GM12801 (cell line): ENCODE data around the gene HMCES.

Source experiments
- TF ChIP-seq, protein P1 (sequence below): IDR thresholded peaks from one replicate; pipeline ENCODE4 v1.5.1; 2011; ENCODE audit warnings: control low read depth; ENCODE audit not compliant: insufficient read length; ENCODE audit errors: extremely low read depth

The HMCES gene

DNA sequence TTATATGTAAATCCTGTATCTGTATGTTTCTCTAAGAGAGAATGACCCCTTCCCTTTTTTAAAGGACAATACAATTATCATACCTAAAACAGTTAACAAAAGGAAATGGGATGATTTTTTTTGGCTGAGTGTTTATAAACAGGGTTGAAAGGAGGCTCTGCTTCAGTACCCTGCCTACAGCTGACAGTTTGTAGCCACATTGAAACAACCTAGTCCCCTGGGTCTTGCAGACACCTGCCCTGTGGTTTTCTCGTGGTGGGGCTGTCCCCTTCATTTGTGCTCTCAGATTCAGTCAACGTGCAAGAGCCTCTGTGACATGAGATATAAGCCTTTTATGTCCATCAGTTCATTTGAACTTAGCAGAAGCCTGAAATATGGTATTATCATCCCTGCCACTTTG lies 2.3 kb upstream of the HMCES start:
- TF ChIP-seq, protein P1, sequence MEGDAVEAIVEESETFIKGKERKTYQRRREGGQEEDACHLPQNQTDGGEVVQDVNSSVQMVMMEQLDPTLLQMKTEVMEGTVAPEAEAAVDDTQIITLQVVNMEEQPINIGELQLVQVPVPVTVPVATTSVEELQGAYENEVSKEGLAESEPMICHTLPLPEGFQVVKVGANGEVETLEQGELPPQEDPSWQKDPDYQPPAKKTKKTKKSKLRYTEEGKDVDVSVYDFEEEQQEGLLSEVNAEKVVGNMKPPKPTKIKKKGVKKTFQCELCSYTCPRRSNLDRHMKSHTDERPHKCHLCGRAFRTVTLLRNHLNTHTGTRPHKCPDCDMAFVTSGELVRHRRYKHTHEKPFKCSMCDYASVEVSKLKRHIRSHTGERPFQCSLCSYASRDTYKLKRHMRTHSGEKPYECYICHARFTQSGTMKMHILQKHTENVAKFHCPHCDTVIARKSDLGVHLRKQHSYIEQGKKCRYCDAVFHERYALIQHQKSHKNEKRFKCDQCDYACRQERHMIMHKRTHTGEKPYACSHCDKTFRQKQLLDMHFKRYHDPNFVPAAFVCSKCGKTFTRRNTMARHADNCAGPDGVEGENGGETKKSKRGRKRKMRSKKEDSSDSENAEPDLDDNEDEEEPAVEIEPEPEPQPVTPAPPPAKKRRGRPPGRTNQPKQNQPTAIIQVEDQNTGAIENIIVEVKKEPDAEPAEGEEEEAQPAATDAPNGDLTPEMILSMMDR = no peak

DNA sequence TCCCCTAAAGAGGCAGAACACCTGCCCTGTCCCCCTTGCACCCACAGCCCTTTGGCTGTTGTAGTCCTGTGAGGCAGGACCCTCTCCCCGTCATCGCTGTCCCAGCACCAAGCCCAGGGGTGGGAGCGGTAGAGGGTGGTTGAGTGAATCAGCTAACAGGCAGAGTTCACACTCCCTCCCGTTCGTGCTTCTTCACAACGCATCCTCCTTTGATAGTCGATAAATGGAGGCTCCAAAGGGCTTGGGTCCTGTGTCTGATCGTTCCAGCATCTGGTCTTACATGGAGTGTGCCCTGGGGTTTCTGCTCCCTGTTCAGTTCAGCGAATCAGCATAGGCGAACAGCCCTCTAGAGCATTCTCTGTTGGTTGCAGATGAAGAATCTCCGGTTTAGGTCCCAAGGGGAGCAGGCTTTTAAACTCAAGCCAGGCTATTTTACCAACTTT lies 820 bp upstream of the HMCES start:
- TF ChIP-seq, protein P1 = no peak

DNA sequence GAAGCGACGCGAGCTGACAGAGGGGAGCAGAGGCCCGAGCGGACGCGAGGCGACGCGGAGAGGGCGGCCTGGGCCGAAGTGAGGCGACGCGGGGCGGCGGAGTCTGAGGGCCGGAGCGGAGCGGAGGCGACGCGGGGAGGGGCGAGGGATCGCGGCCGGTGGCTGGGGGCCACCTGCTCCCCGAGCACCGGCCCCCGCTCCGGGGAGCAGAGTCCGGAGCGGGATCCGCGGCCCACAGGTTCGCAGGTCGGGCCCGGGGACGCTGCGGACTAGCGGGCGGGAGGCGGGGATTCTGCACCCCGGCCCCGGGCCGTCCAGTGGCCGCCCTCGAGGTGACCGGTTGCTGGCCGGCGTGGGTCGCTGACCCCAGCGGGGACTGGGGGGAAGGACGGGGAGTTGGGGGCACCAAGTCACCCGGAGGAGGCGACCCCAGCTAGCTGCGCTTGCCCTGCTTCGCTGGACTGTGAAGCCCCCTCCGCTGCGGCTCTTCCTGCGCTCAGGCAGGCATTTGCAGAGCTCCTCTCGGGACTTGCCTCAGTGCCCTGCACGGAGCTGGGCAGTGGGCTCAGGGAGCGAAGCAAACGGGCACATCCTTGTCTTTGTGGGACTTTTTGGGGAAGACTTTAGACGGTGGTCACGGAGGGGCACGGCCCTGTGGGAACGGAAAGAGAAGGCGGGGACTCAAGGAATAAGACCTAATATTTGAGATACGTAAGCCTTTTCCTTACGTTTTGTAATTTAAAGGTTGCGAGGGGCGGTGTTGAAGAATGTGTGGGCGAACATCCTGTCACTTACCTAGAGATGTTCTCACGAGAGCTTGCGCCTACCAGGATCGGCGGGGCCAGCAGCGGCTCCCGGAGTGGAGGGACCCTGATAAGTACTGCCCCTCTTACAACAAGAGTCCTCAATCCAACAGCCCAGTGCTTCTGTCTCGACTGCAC lies 566 bp downstream of the HMCES start:
- TF ChIP-seq, protein P1 = no peak

DNA sequence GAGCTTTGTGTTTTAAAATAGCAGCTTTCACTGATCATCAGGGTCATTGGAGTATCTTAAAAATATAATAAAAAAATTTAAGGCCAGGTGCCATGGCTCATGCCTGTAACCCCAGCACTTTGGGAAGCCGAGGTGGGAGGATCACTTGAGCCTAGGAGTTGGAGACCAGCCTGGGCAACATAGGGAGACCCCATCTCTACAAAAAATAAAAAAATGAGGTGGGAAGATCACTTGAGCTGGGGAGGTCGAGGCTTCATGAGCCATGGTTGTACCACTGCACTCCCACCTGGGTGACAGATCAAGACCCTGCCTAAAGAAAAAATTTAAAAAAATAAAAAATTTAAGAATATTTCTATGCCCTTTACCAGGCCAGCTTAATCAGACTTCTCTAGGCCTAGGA lies 1.5 kb downstream of the HMCES start:
- TF ChIP-seq, protein P1 = no peak

DNA sequence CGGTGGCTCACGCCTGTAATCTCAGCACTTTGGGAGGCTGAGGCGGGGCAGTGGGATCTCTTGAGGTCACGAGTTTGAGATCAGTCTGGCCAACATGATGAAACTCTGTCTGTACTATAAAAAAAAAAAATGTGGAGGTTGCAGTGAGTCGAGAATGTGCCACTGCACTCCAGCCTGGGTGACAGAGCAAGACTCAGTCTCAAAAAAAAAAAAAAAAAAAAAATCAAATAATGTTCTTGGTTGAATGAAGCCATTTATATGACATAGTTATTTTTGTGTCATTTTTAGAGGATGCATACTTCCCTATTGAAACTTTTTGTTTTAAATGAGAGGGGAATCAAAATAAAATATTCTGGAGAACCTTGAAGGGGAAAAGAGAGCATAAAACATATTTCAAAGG lies 3.1 kb downstream of the HMCES start:
- TF ChIP-seq, protein P1 = no peak

DNA sequence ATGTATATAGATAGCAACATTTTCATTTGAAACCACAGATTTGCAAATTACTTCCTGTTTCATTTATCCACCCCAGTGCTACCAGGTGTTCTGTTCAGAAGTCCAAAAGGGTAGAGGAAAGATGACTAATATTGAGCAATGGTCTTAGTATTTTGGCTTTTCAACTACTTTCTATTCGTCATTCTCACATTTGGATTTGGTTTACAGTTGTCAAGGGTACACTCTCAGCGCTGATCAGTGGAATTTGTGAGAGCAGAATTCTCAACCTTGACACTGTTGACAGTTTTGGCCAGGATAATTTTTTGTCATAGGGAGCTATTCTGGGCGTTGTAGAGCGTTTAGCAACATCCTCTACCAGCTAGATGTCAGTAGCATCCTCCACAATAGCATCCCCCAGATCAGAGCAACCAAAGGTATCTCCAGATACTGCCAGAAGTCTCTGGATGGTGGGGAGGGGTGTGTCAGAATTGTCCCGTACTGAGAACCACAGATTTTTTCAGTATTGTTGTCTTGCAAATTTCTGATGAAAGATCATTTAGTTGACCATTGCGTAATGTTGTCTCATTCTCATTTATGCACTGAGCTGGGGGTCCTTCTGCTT lies 4.2 kb downstream of the HMCES start:
- TF ChIP-seq, protein P1 = no peak

DNA sequence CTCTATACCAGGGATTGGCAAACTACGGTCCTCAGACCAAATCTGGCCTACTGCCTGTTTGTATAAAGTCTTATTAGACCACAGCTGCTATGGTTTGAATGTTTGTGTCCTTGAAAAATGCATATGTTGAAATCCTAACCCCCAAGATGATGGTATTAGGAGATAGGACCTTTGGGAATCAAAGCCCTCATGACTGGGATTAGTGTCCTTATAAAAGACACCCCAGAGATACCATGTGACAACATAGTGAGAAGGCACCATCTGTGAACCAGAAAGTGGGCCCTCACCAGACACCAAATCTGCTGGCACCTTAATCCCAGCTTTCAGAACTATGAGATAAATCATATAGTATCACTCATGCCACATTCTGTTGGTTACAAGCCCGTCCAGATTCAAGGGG lies 7.4 kb downstream of the HMCES start:
- TF ChIP-seq, protein P1 = no peak
